ENCODE results near the gene DHRS7B. TPM values are rescaled to one million over a fixed set of nuclear protein-coding genes. Genes with fewer than 3 reads are reported as not detected.
A peak's percentile ranks its signal among the peaks of the same experiment; 100 is the strongest.

The DHRS7B gene
- polyA plus RNA-seq, 1 of the 3 experiments (the other 2 are of a cell fraction): 17.8 TPM

- Histone ChIP-seq H3K79me2 (ENCODE audit: insufficient read depth) (no peaks in the 10 kb centered on the region), H4K20me1 (ENCODE audit: insufficient read depth) (no peaks in the 10 kb centered on the region), H3K27me3 (ENCODE audit: insufficient read depth) (no peaks in the 10 kb centered on the region), H2AFZ (ENCODE audit: low read depth) (no peak overlapping the region), H3K4me3 (ENCODE audit: low read depth in 2 of 2, low read length in 1 of 2) (no peak overlapping the region), H3K27ac (ENCODE audit: low read depth in 2 of 2, low read length in 1 of 2) (no peak overlapping the region), H3F3A (replicated peaks; ENCODE audit: insufficient read depth) (no peaks in the 10 kb centered on the region), H3K4me1 (ENCODE audit: control insufficient read depth in 1 of 2, insufficient read depth in 2 of 2, low read depth in 1 of 2, low read length in 1 of 2) (no peaks in the 10 kb centered on the region), H3K36me3 (replicated peaks in 1 of 2; ENCODE audit: control insufficient read depth in 1 of 2, insufficient read depth in 2 of 2, low read length in 1 of 2) (no peaks in the 10 kb centered on the region), H3K9ac (no peak overlapping the region), H3K9me3 (no peaks in the 10 kb centered on the region), H3K9me2 (no peaks in the 10 kb centered on the region), H3K4me2 (no peak overlapping the region)
- 87% methylated on average over 7 of the region's 8 CpGs for WGBS (ENCODE audit: low lambda C conversion rate)
- ChIA-PET CTCF (interaction anchor here (1.2 kb wide), 1 partner anchor 10 kb away, joined by 4 read pairs; no protein-coding TSS in a partner anchor), POLR2A (no interaction called here)
- peak; percentile 4 for DNase-seq
- TF ChIP-seq RXRA (IDR thresholded peaks at IDR 0.05; ENCODE audit: borderline replicate concordance, low read depth) (no peak), JUND (IDR thresholded peaks at IDR 0.05) (no peak), TAF1 (IDR thresholded peaks at IDR 0.05; ENCODE audit: borderline replicate concordance, low read depth, low read length) (no peak), NFIC (IDR thresholded peaks at IDR 0.05; ENCODE audit: borderline replicate concordance) (no peak), ZBTB33 (IDR thresholded peaks at IDR 0.05; ENCODE audit: borderline replicate concordance, low read depth) (no peak), SMC3 (IDR thresholded peaks at IDR 0.05; ENCODE audit: low read depth, low read length) (no peak), GATA2 (CRISPR knock-in tag; IDR thresholded peaks at IDR 0.05) (no peak)
These were observed 50.6 kb downstream of the DHRS7B start for GRCh38 chr17:21177401-21177800.

DNA sequence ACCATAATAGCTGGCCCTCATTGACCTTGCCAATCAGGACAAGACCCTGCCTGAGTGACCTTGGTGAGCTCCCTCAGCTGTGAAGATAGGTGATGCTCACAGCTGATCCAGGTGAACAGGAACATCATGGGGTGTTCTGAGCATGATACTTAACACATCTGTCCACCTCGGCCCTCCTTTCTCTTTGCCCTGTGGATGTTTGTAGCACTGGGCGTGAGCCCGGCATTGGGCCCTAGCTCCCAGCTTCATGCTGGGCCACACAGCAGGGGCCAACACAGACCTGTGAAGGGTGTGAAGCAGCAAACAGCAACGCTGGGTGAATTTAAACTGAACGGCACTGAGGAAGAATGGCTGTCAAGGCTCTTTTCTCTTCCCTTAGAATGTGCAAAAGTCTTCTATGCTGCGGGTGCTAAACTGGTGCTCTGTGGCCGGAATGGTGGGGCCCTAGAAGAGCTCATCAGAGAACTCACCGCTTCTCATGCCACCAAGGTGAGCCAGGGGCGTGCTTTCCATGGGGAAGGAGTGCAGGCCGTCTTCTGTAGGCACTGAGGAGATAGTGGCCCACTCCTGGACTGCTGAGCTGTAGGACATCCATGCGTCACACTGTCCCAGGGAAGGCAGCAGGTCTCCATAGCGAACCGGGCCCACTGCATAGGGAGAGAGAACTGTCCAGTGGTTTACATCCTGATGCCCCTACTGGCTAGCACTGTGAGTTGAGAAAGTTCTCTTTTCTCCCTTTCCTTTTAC, 51.3 kb downstream of the DHRS7B start:
- H4K20me1 ChIP-seq (ENCODE audit: insufficient read depth): no peaks in the 10 kb centered on the region
- H3F3A ChIP-seq (replicated peaks; ENCODE audit: insufficient read depth): no peaks in the 10 kb centered on the region
- no peak overlapping the region for H3K27ac ChIP-seq (ENCODE audit: low read depth in 2 of 2, low read length in 1 of 2)
- WGBS (ENCODE audit: low lambda C conversion rate): 83% methylated on average over 7 of the region's 13 CpGs
- TF ChIP-seq RXRA (IDR thresholded peaks at IDR 0.05; ENCODE audit: borderline replicate concordance, low read depth): no peak
- no peak for TF ChIP-seq NRF1 (IDR thresholded peaks at IDR 0.05; ENCODE audit: low read depth, low read length)
- no peak for TF ChIP-seq YY1 (IDR thresholded peaks at IDR 0.05; ENCODE audit: low read depth)
- TF ChIP-seq SMC3 (IDR thresholded peaks at IDR 0.05; ENCODE audit: low read depth, low read length): no peak
- TF ChIP-seq EZH2phosphoT487 (IDR thresholded peaks at IDR 0.05; ENCODE audit: borderline replicate concordance, low read depth): no peak
- TF ChIP-seq ZBTB33 (IDR thresholded peaks at IDR 0.05; ENCODE audit: borderline replicate concordance, low read depth): no peak
- no peak for TF ChIP-seq FOSL2 (IDR thresholded peaks at IDR 0.05; ENCODE audit: borderline replicate concordance, low read depth)
- no peak for TF ChIP-seq TCF12 (IDR thresholded peaks at IDR 0.05)
- no peak for TF ChIP-seq FOXM1 (IDR thresholded peaks at IDR 0.05; ENCODE audit: low read depth)
- TF ChIP-seq MEF2A (IDR thresholded peaks at IDR 0.05; ENCODE audit: borderline replicate concordance, low read depth): no peak
- TF ChIP-seq EP300 (IDR thresholded peaks at IDR 0.05; ENCODE audit: borderline replicate concordance in 1 of 2, low read depth in 1 of 2, low read length in 1 of 2): no peak
- no peak for TF ChIP-seq GABPA (IDR thresholded peaks at IDR 0.05; ENCODE audit: low read depth)
- no peak for TF ChIP-seq POLR2AphosphoS5 (IDR thresholded peaks at IDR 0.05; ENCODE audit: low read depth, low read length)
- TF ChIP-seq RAD21 (IDR thresholded peaks at IDR 0.05; ENCODE audit: low read length): no peak
- POLR2A ChIA-PET: no interaction called here
- no peaks in the 10 kb centered on the region for H3K36me3 ChIP-seq (replicated peaks in 1 of 2; ENCODE audit: control insufficient read depth in 1 of 2, insufficient read depth in 2 of 2, low read length in 1 of 2)
- no peak overlapping the region for H3K9ac ChIP-seq
- H3K79me2 ChIP-seq (ENCODE audit: insufficient read depth): no peaks in the 10 kb centered on the region
- no peak overlapping the region for H2AFZ ChIP-seq (ENCODE audit: low read depth)
- CTCF ChIA-PET: interaction anchor here (1.2 kb wide), 2 partner anchors 9 to 49 kb away, joined by 4 read pairs; no protein-coding TSS in a partner anchor
- no peak overlapping the region for H3K4me3 ChIP-seq (ENCODE audit: low read depth in 2 of 2, low read length in 1 of 2)
- no peaks in the 10 kb centered on the region for H3K9me3 ChIP-seq
- no peaks in the 10 kb centered on the region for H3K27me3 ChIP-seq (ENCODE audit: insufficient read depth)
- DNase-seq: peak; percentile 8
- no peaks in the 10 kb centered on the region for H3K4me1 ChIP-seq (ENCODE audit: control insufficient read depth in 1 of 2, insufficient read depth in 2 of 2, low read depth in 1 of 2, low read length in 1 of 2)
- H3K4me2 ChIP-seq: no peak overlapping the region
- H3K9me2 ChIP-seq: no peaks in the 10 kb centered on the region

Measured in SK-N-SH (cell line).